ENCODE data around the gene CHTF18.

The CHTF18 gene

GRCh38 chr16:760545-761343, 27.7 kb upstream of the CHTF18 start, which contains the start of gene MSLN:
TSS of gene MSLN (plus strand) at chr16:760734. CDS start at chr16:762681, 1,947 bp downstream.
- no peak for DNase-seq (ENCODE audit: low read depth)

GRCh38 chr16:761625-762513, 26.6 kb upstream of the CHTF18 start:
- no peak for DNase-seq (ENCODE audit: low read depth)

GRCh38 chr16:762595-763268, 25.7 kb upstream of the CHTF18 start:
- DNase-seq (ENCODE audit: low read depth): no peak

GRCh38 chr16:763369-764183, 24.8 kb upstream of the CHTF18 start:
- no peak for DNase-seq (ENCODE audit: low read depth)

- no peak for DNase-seq (ENCODE audit: low read depth)
Measured at GRCh38 chr16:764184-764750, 24.2 kb upstream of the CHTF18 start.

GRCh38 chr16:764848-765487, 23.5 kb upstream of the CHTF18 start:
- no peak for DNase-seq (ENCODE audit: low read depth)

GRCh38 chr16:765488-765865, 22.9 kb upstream of the CHTF18 start:
- DNase-seq (ENCODE audit: low read depth): no peak

GRCh38 chr16:766008-766819, 22.2 kb upstream of the CHTF18 start:
- DNase-seq (ENCODE audit: low read depth): no peak

- no peak for DNase-seq (ENCODE audit: low read depth)
Measured at GRCh38 chr16:766820-767640, 21.4 kb upstream of the CHTF18 start.

- DNase-seq (ENCODE audit: low read depth): no peak
Measured at GRCh38 chr16:767743-768235, 20.6 kb upstream of the CHTF18 start.

GRCh38 chr16:768428-768827, 20.0 kb upstream of the CHTF18 start:
- no peak for DNase-seq (ENCODE audit: low read depth)

GRCh38 chr16:769184-769784, 19.1 kb upstream of the CHTF18 start:
- no peak for DNase-seq (ENCODE audit: low read depth)

GRCh38 chr16:769934-770333, 18.5 kb upstream of the CHTF18 start:
- DNase-seq (ENCODE audit: low read depth): no peak

- no peak for DNase-seq (ENCODE audit: low read depth)
Measured at GRCh38 chr16:770411-770810, 18.0 kb upstream of the CHTF18 start.

- no peak for DNase-seq (ENCODE audit: low read depth)
Measured at GRCh38 chr16:772959-773358, 15.5 kb upstream of the CHTF18 start.

- no peak for DNase-seq (ENCODE audit: low read depth)
Measured at GRCh38 chr16:774086-775001, 14.1 kb upstream of the CHTF18 start.

- DNase-seq (ENCODE audit: low read depth): no peak
Measured at GRCh38 chr16:775236-775796, 13.1 kb upstream of the CHTF18 start.

Data from GM04503 (cell line).